Measurements from ENCODE around the gene DENND2C. TPM values are rescaled to one million over a fixed set of nuclear protein-coding genes. Genes with fewer than 3 reads are reported as not detected.

The DENND2C gene
- polyA plus RNA-seq (ENCODE audit: insufficient read length in 12 of 12): 10 to 100 TPM in 5 of 12 donors, 1 to 10 TPM in 6, not detected in 1; 3.8 to 14.0 (median 8.3) TPM
- long read RNA-seq, donor 1: 0 reads
- long read RNA-seq, donor 2: 0 reads
- long read RNA-seq, donor 3, partial matches to known transcripts: 5 of 5 reads
- long read RNA-seq, donor 3, other reads (novel, unspliced or antisense): 0 of 5 reads
- long read RNA-seq, donor 4: 0 reads
- long read RNA-seq, donor 5: 0 reads
- long read RNA-seq, donor 6: 0 reads
- long read RNA-seq, donor 7: 0 reads
- long read RNA-seq, donor 8: 0 reads
- long read RNA-seq, donor 9: 0 reads
- long read RNA-seq, donor 10: 0 reads
- long read RNA-seq, donor 11: 0 reads

GRCh38 chr1:114669562-114670082 lies at the start of gene DENND2C:
Gene DENND2C (minus strand): TSS chr1:114670049. CDS start chr1:114625984, 44,065 bp downstream.
- no peak for DNase-seq

- no peak for DNase-seq
These were observed 49.6 kb upstream of the DENND2C start for GRCh38 chr1:114719424-114719787.

- DNase-seq: no peak
These were observed 49.0 kb upstream of the DENND2C start for GRCh38 chr1:114718661-114719423.

GRCh38 chr1:114716304-114717170 lies 46.7 kb upstream of the DENND2C start, which contains the start of gene NRAS:
Gene NRAS (minus strand): TSS chr1:114716771. CDS start chr1:114716160, 611 bp downstream.
- DNase-seq: peak; percentile 95

GRCh38 chr1:114715952-114716303 lies 46.1 kb upstream of the DENND2C start:
- peak; percentile 9 for DNase-seq

GRCh38 chr1:114712977-114713376 lies 43.1 kb upstream of the DENND2C start:
- DNase-seq: no peak

- DNase-seq: no peak
These were observed 40.5 kb upstream of the DENND2C start for GRCh38 chr1:114710360-114710759.

GRCh38 chr1:114707604-114708003 lies 37.8 kb upstream of the DENND2C start:
- no peak for DNase-seq

GRCh38 chr1:114703242-114703641 lies 33.4 kb upstream of the DENND2C start:
- no peak for DNase-seq

- no peak for DNase-seq
These were observed 32.9 kb upstream of the DENND2C start for GRCh38 chr1:114702737-114703136.

GRCh38 chr1:114701931-114702330 lies 32.1 kb upstream of the DENND2C start:
- no peak for DNase-seq

- no peak for DNase-seq
These were observed 30.3 kb upstream of the DENND2C start for GRCh38 chr1:114700036-114700600.

GRCh38 chr1:114696810-114697209 lies 27.0 kb upstream of the DENND2C start:
- DNase-seq: no peak

GRCh38 chr1:114695430-114696058 lies 25.7 kb upstream of the DENND2C start, which contains the start of gene AMPD1:
Gene AMPD1 (minus strand): TSS chr1:114695546. CDS start chr1:114695471, 75 bp downstream.
- DNase-seq: no peak

- no peak for DNase-seq
These were observed 24.9 kb upstream of the DENND2C start for GRCh38 chr1:114694540-114695310.

GRCh38 chr1:114692947-114693346 lies 23.1 kb upstream of the DENND2C start:
- no peak for DNase-seq

- DNase-seq: no peak
These were observed 21.2 kb upstream of the DENND2C start for GRCh38 chr1:114691061-114691460.

- no peak for DNase-seq
These were observed 20.3 kb upstream of the DENND2C start for GRCh38 chr1:114690148-114690547.

- no peak for DNase-seq
These were observed 18.7 kb upstream of the DENND2C start for GRCh38 chr1:114688526-114688925.

- no peak for DNase-seq
These were observed 16.0 kb upstream of the DENND2C start for GRCh38 chr1:114685851-114686250.
